GM21367 (cell line): ENCODE results near the gene FAM210B.
"Not testable (repeated sequence)": the region's sequence is repeated elsewhere in the genome, so short reads cannot be mapped to it uniquely, and the experiment has no call there.

Experiments
- ATAC-seq: cut with Tn5 transposase; IDR thresholded peaks from one replicate; pipeline ENCODE4 v1.9.1; 2021; ENCODE audit not compliant: unreplicated experiment

FAM210B gene

DNA sequence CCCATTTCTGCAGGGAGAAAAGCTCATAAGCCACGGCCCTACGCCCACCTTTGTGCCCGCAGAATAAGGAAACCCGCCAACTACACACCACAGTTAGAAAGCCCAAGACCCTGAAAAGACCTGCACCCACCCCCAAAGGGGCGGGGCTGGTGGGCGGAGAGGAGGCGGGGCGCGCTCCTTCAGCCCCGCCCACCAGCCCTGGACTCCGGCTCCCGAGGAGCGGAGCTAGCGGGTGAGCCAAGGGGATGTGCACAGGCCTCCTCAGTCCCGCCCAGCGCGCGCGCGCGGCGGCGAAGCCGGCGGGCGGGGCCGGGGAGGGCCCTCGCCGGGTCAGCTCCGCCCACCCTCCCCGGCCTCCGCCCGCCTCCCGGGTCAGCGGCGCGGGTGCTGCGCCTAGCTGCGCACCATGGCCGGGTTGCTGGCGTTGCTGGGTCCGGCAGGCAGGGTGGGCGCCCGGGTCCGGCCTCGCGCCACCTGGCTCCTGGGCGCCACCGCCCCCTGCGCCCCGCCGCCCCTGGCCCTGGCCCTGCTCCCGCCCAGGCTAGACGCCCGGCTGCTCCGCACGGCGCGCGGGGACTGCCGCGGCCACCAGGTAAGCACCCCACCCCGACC lies at the start of gene FAM210B:
Gene FAM210B (plus strand): TSS at position 375 of the 612 bp plus-strand sequence. CDS start 32 bp downstream, at position 407.
- peak; percentile 97 for ATAC-seq

DNA sequence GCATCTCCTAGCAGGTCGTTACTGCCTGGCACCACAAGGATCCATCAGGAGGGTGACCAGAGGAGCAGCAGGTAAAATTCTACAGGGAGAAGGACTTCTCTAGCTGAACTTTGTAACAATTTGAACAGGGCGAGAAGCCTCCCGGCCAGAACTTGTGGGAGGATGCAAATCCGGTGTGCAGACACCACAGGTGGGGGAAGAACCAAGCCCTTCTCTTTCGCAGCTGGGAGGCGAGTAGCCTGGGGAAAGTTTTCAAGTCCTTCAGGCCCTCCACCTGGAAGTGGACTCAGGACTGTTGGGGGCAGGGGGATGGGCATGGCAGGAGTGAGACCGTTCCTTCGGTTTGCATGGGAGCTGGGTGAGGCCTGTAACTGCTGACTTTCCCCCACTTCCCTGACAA lies 42.7 kb upstream of the FAM210B start:
- no peak for ATAC-seq

GRCh38 chr20:56316483-56316882 lies 42.3 kb upstream of the FAM210B start:
- no peak for ATAC-seq

DNA sequence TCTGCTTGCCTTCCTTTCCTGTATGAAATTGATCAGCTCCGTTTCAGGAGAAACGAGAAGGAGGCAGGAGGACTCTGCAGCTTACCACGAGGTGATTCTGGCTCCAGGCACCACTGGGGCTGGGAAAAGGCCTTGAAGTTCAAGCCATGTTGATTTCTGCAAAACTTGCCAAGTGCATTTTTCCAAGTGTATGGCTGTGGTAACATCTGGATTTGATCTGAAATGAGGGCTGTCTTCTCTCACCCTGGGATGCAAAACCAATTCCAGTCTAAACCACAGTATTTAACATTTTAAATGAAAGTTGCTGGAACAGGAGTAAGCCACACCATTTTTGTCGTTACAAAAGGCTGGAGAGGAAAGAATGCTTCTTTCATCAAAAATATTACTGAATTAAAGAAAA lies 36.1 kb upstream of the FAM210B start:
- no peak for ATAC-seq

DNA sequence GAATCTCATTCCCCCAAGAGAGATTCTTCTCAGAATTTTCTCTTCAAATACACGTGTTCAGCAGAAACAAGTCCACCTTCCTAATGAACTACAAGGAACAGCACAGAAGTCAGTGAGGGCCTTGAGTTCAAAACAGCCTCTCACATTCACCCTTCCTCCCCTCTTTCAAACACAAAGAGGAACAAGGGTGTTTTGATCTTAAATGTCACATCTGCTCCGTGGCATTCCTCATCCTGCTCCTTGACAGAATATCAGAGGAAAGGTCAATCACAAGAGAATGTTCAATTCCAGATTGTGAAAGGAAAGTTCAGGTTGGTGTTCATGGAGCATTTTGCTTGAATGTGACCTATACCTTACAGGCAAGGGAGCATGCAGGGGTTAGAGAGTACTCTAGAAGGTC lies 35.6 kb upstream of the FAM210B start:
- no peak for ATAC-seq

DNA sequence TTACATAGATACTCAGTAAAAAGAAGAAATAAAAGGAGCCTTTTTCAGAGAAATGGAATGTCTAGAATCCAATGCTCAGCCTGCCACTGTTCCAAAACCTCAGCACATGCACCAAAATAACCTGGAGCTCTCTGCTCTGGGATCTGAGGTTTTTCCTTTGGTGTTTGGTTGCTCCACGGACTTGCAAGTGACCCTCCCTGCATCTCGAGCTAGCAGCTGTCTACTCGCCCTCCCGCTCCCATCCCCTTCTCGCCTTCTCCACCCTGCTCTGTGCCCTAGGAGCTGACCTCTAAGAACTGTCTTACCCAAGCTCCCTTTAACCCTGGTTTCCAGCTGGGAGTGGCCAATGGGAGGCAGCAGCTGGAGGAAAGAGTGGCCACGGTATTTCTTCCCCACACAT lies 35.1 kb upstream of the FAM210B start:
- no peak for ATAC-seq

DNA sequence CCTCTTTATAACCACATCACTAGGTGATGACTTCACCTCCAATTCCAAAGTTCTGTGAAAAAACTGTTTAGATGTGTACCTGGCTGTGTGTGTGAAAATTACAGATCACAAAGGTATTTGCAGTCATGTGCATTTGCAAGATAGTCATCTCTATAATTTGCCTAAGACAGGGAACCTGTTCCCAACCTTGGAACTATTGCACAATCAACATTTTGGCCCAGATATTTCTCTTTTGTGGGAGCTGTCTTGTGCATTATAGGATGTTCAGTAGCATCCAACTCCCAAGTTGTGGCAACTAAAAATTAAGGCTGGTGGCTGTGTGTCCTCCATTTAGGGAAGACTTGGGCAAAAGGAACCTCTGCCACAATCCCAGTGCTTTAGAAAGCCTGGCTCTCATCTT lies 34.0 kb upstream of the FAM210B start:
- no peak for ATAC-seq

GRCh38 chr20:56328861-56329260 lies 29.9 kb upstream of the FAM210B start:
- ATAC-seq, result no peak

GRCh38 chr20:56336709-56337108 lies 22.1 kb upstream of the FAM210B start:
- not testable (repeated sequence) for ATAC-seq

- no peak for ATAC-seq
These were observed 16.0 kb upstream of the FAM210B start for GRCh38 chr20:56342783-56343182.

GRCh38 chr20:56343861-56344381 lies 14.9 kb upstream of the FAM210B start:
- ATAC-seq, result peak; percentile 84

DNA sequence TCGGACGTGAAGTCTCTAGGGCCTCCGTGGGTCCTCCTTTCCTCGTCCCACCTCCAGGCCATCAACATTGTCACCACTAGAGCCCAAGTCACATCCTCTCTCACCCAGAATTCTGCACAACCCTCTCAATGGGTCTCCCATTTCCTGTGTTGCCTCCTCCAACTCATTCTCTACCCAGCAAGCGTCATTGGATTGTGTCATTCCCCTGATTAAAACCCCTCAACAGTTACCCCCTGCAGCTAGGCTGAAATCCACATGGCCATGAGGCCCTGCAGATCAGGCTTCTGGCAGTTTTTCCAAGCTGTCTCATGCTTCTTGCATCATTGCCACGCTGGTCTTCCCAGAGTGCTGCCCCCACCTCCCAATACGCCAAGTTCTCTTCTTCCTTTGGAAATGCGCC lies 12.9 kb upstream of the FAM210B start:
- no peak for ATAC-seq

- ATAC-seq, result no peak
These were observed 11.0 kb upstream of the FAM210B start for GRCh38 chr20:56347628-56348304.

- no peak for ATAC-seq
These were observed 10.5 kb upstream of the FAM210B start for GRCh38 chr20:56348305-56348693.

GRCh38 chr20:56348746-56349145 lies 10.0 kb upstream of the FAM210B start:
- no peak for ATAC-seq

GRCh38 chr20:56350842-56351241 lies 7.9 kb upstream of the FAM210B start:
- no peak for ATAC-seq

GRCh38 chr20:56352345-56353055 lies 6.3 kb upstream of the FAM210B start:
- no peak for ATAC-seq

DNA sequence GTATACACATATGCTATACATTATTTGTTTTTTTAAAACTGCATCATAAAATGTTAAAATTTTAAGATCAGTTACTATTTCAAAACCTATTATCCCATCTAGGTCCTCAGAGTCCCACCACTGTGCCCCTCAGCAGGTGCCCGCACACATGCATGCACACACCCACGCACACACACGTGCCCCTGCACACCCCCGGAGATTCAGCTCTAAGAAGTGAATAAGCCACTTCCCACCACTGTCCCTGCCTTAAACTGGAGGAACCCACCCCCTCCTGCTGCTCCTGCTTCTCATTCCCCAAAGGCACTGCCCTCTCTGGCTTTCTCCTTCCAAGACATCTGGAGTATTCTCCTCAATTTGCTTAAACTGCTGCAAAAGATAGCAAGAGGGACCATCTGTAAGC lies 5.4 kb upstream of the FAM210B start:
- ATAC-seq, result no peak

DNA sequence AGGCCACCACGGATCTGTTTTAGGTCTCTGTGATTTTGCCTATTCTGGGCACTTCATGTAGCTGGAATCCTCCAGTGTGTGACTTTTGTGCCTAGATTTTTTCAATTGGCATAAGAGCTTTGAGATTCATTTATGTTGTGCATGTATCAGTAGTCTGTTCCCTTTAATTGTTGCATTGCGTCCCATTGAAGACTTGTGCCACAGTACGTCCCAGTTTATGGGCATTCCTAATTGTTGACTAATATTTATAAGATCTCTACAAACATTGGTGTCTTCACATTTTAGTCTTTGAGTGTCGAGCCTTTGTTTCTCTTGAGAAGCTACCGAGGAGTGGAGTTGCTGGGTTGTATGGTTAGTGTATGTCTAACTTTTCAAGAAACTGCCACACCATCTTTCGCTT lies 704 bp upstream of the FAM210B start:
- no peak for ATAC-seq

GRCh38 chr20:56359212-56360132 lies 698 bp downstream of the FAM210B start:
- no peak for ATAC-seq
